ENCODE measurements around the gene CENATAC.
"Not testable (repeated sequence)": the region's sequence is repeated elsewhere in the genome, so short reads cannot be mapped to it uniquely, and the experiment has no call there.

Gene CENATAC

GRCh38 chr11:119025978-119026766 is 28.2 kb downstream of the CENATAC start:
- peaks cover 34 to 40% of the 10 kb centered on the region in 2 donors for H3K4me1 Mint-ChIP-seq
- no peak overlapping the region for H3K27ac Mint-ChIP-seq
- no peaks in the 10 kb centered on the region for H3K27me3 Mint-ChIP-seq
- DNase-seq (no peak), ATAC-seq (replicated peaks) (no peak)
- H3K4me3 Mint-ChIP-seq, result no peak overlapping the region
- H3K9me3 Mint-ChIP-seq, result no peaks in the 10 kb centered on the region
- peaks cover 35 to 54% of the 10 kb centered on the region in 2 donors for H3K36me3 Mint-ChIP-seq

- ATAC-seq (replicated peaks) (no peak), DNase-seq (no peak)
- no peak overlapping the region for H3K4me3 Mint-ChIP-seq
- peaks cover 34 to 46% of the 10 kb centered on the region in 2 donors for H3K36me3 Mint-ChIP-seq
- H3K4me1 Mint-ChIP-seq, result peaks cover 36 to 40% of the 10 kb centered on the region in 2 donors
- H3K9me3 Mint-ChIP-seq, result no peaks in the 10 kb centered on the region
- H3K27ac Mint-ChIP-seq, result no peak overlapping the region
- no peaks in the 10 kb centered on the region for H3K27me3 Mint-ChIP-seq
These were observed 29.0 kb downstream of the CENATAC start for GRCh38 chr11:119026970-119027369.

- H3K27me3 Mint-ChIP-seq, result no peaks in the 10 kb centered on the region
- H3K9me3 Mint-ChIP-seq, result no peaks in the 10 kb centered on the region
- DNase-seq (no peak), ATAC-seq (replicated peaks) (no peak)
- peaks cover 28 to 46% of the 10 kb centered on the region in 2 donors for H3K36me3 Mint-ChIP-seq
- H3K4me3 Mint-ChIP-seq, result no peak overlapping the region
- H3K4me1 Mint-ChIP-seq, result peaks cover 36 to 40% of the 10 kb centered on the region in 2 donors
- no peak overlapping the region for H3K27ac Mint-ChIP-seq
These were observed 29.8 kb downstream of the CENATAC start for GRCh38 chr11:119027561-119028345.

GRCh38 chr11:119028346-119029068 is 30.6 kb downstream of the CENATAC start:
- H3K27ac Mint-ChIP-seq, result no peak overlapping the region
- H3K4me1 Mint-ChIP-seq, result peaks cover 34% of the 10 kb centered on the region in 2 donors
- no peaks in the 10 kb centered on the region for H3K27me3 Mint-ChIP-seq
- H3K36me3 Mint-ChIP-seq, result peaks cover 24 to 40% of the 10 kb centered on the region in 2 donors
- no peak for DNase-seq
- ATAC-seq (replicated peaks), result no peak
- no peaks in the 10 kb centered on the region for H3K9me3 Mint-ChIP-seq
- no peak overlapping the region for H3K4me3 Mint-ChIP-seq

- Mint-ChIP-seq H3K27me3 (no peaks in the 10 kb centered on the region), H3K27ac (no peak overlapping the region), H3K4me3 (no peak overlapping the region), H3K4me1 (peaks cover 29 to 34% of the 10 kb centered on the region in 2 donors), H3K36me3 (peaks cover 23 to 35% of the 10 kb centered on the region in 2 donors), H3K9me3 (no peaks in the 10 kb centered on the region)
- DNase-seq (no peak), ATAC-seq (replicated peaks) (no peak)
These were observed 31.1 kb downstream of the CENATAC start for GRCh38 chr11:119029069-119029339.

- no peak overlapping the region for H3K27ac Mint-ChIP-seq
- peak overlapping the region; percentile 88 to 89 for H3K4me3 Mint-ChIP-seq
- peaks cover 29 to 31% of the 10 kb centered on the region in 2 donors for H3K4me1 Mint-ChIP-seq
- DNase-seq (no peak), ATAC-seq (replicated peaks) (peak; percentile 8 to 37)
- peaks cover 21 to 31% of the 10 kb centered on the region in 2 donors for H3K36me3 Mint-ChIP-seq
- H3K9me3 Mint-ChIP-seq, result no peaks in the 10 kb centered on the region
- H3K27me3 Mint-ChIP-seq, result no peaks in the 10 kb centered on the region
These were observed 31.5 kb downstream of the CENATAC start for GRCh38 chr11:119029340-119030028.

- peak overlapping the region; percentile 89 for H3K27ac Mint-ChIP-seq
- H3K4me3 Mint-ChIP-seq, result peak overlapping the region; percentile 88 to 89
- no peaks in the 10 kb centered on the region for H3K9me3 Mint-ChIP-seq
- H3K36me3 Mint-ChIP-seq, result peaks cover 18 to 26% of the 10 kb centered on the region in 2 donors
- H3K27me3 Mint-ChIP-seq, result no peaks in the 10 kb centered on the region
- ATAC-seq (replicated peaks) (peak; percentile 7 to 18), DNase-seq (no peak)
- peaks cover 28 to 29% of the 10 kb centered on the region in 2 donors for H3K4me1 Mint-ChIP-seq
These were observed 32.0 kb downstream of the CENATAC start for GRCh38 chr11:119030029-119030328.

GRCh38 chr11:119030329-119031047 is 32.5 kb downstream of the CENATAC start, which contains the start of gene SLC37A4:
TSS of gene SLC37A4 (minus strand) at chr11:119030877.
- peak; percentile 95 for DNase-seq
- Mint-ChIP-seq H3K4me1 (peaks cover 23 to 24% of the 10 kb centered on the region in 2 donors), H3K27ac (peak within 1 kb of the TSS; percentile 89), H3K36me3 (peaks cover 13 to 21% of the 10 kb centered on the region in 2 donors), H3K9me3 (no peaks in the 10 kb centered on the region), H3K27me3 (no peaks in the 10 kb centered on the region), H3K4me3 (peak within 1 kb of the TSS; percentile 88 to 89)
- ATAC-seq (replicated peaks), result peak; percentile 88 to 94

GRCh38 chr11:119031912-119032280 is 34.0 kb downstream of the CENATAC start:
- no peaks in the 10 kb centered on the region for H3K27me3 Mint-ChIP-seq
- H3K36me3 Mint-ChIP-seq, result peaks cover 10 to 13% of the 10 kb centered on the region in 2 donors
- DNase-seq (no peak), ATAC-seq (replicated peaks) (no peak)
- H3K4me1 Mint-ChIP-seq, result peaks cover 22 to 23% of the 10 kb centered on the region in 2 donors
- H3K27ac Mint-ChIP-seq, result no peak overlapping the region
- H3K4me3 Mint-ChIP-seq, result no peak overlapping the region
- no peaks in the 10 kb centered on the region for H3K9me3 Mint-ChIP-seq

GRCh38 chr11:119033421-119033820 is 35.5 kb downstream of the CENATAC start:
- not testable (repeated sequence) for H3K27ac Mint-ChIP-seq; H3K27me3 Mint-ChIP-seq; H3K9me3 Mint-ChIP-seq; H3K36me3 Mint-ChIP-seq; H3K4me3 Mint-ChIP-seq; DNase-seq; ATAC-seq (replicated peaks)
- peaks cover 16 to 18% of the 10 kb centered on the region in 2 donors for H3K4me1 Mint-ChIP-seq

GRCh38 chr11:119034813-119035212 is 36.9 kb downstream of the CENATAC start:
- Mint-ChIP-seq H3K4me1 (peaks cover 11 to 13% of the 10 kb centered on the region in 2 donors), H3K4me3 (no peak overlapping the region), H3K27ac (no peak overlapping the region), H3K27me3 (no peaks in the 10 kb centered on the region), H3K9me3 (no peaks in the 10 kb centered on the region), H3K36me3 (no peaks in the 10 kb centered on the region)
- ATAC-seq (replicated peaks) (no peak), DNase-seq (no peak)

- Mint-ChIP-seq H3K27me3 (no peaks in the 10 kb centered on the region), H3K9me3 (no peaks in the 10 kb centered on the region), H3K4me1 (peaks cover 12 to 16% of the 10 kb centered on the region in 2 donors), H3K27ac (peak overlapping the region; percentile 31), H3K36me3 (peaks cover 0 to 3% of the 10 kb centered on the region in 2 donors), H3K4me3 (no peak overlapping the region)
- ATAC-seq (replicated peaks), result no peak
- no peak for DNase-seq
These were observed 40.9 kb downstream of the CENATAC start for GRCh38 chr11:119038884-119039283.

- H3K4me3 Mint-ChIP-seq; H3K9me3 Mint-ChIP-seq; H3K27me3 Mint-ChIP-seq; DNase-seq; H3K36me3 Mint-ChIP-seq; H3K27ac Mint-ChIP-seq; ATAC-seq (replicated peaks): not testable (repeated sequence)
- H3K4me1 Mint-ChIP-seq, result peaks cover 12 to 16% of the 10 kb centered on the region in 2 donors
These were observed 41.5 kb downstream of the CENATAC start for GRCh38 chr11:119039471-119039870.
